GM21576 (cell line): ENCODE results near the gene ANO6.
"Not testable (repeated sequence)": the region's sequence is repeated elsewhere in the genome, so short reads cannot be mapped to it uniquely, and the experiment has no call there.

Experiments used
- ATAC-seq: cut with Tn5 transposase; IDR thresholded peaks from one replicate; pipeline ENCODE4 v1.9.1; 2021; ENCODE audit warnings: mild to moderate bottlenecking, moderate library complexity; ENCODE audit not compliant: unreplicated experiment

Gene ANO6

GRCh38 chr12:45304514-45305178, 88.8 kb downstream of the ANO6 start:
- ATAC-seq, result no peak

GRCh38 chr12:45305907-45306306, 90.0 kb downstream of the ANO6 start:
- ATAC-seq, result no peak

GRCh38 chr12:45309836-45310626, 94.1 kb downstream of the ANO6 start:
- no peak for ATAC-seq

GRCh38 chr12:45310627-45310968, 94.7 kb downstream of the ANO6 start:
- ATAC-seq, result no peak

- ATAC-seq, result no peak
Observed at GRCh38 chr12:45312012-45312411, 96.1 kb downstream of the ANO6 start.

GRCh38 chr12:45314770-45315169, 98.9 kb downstream of the ANO6 start:
- no peak for ATAC-seq

GRCh38 chr12:45315462-45315861, 99.6 kb downstream of the ANO6 start:
- ATAC-seq, result no peak

- ATAC-seq, result not testable (repeated sequence)
Observed at GRCh38 chr12:45317261-45317660, 101.4 kb downstream of the ANO6 start.

GRCh38 chr12:45322810-45323209, 106.9 kb downstream of the ANO6 start:
- ATAC-seq, result no peak

- ATAC-seq, result no peak
Observed at GRCh38 chr12:45324391-45324790, 108.5 kb downstream of the ANO6 start.

- no peak for ATAC-seq
Observed at GRCh38 chr12:45326358-45326975, 110.6 kb downstream of the ANO6 start.

- no peak for ATAC-seq
Observed at GRCh38 chr12:45327823-45328383, 112.0 kb downstream of the ANO6 start.

GRCh38 chr12:45329238-45329637, 113.3 kb downstream of the ANO6 start:
- ATAC-seq, result no peak

GRCh38 chr12:45329702-45330101, 113.8 kb downstream of the ANO6 start:
- no peak for ATAC-seq

GRCh38 chr12:45331552-45331951, 115.7 kb downstream of the ANO6 start:
- ATAC-seq, result no peak

GRCh38 chr12:45334396-45334795, 118.5 kb downstream of the ANO6 start:
- no peak for ATAC-seq

GRCh38 chr12:45336331-45336730, 120.4 kb downstream of the ANO6 start:
- ATAC-seq, result no peak

- no peak for ATAC-seq
Observed at GRCh38 chr12:45336762-45337596, 121.1 kb downstream of the ANO6 start.

- ATAC-seq, result no peak
Observed at GRCh38 chr12:45337835-45338234, 121.9 kb downstream of the ANO6 start.

- ATAC-seq, result no peak
Observed at GRCh38 chr12:45338272-45338671, 122.4 kb downstream of the ANO6 start.

GRCh38 chr12:45339035-45339434, 123.1 kb downstream of the ANO6 start:
- ATAC-seq, result no peak
